GM23248 (cell line): Measurements from ENCODE around the gene NFX1.
"Not testable (repeated sequence)": the region's sequence is repeated elsewhere in the genome, so short reads cannot be mapped to it uniquely, and the experiment has no call there.

ENCODE experiments used
- EZH2 ChIP-seq: fragments of 200-600 bp; sonication (generic); IDR thresholded peaks from 2 replicates; pipeline ENCODE4 v1.6.1; 2018; ENCODE audit warnings: antibody characterized with exemption, mild to moderate bottlenecking; ENCODE audit not compliant: insufficient read depth, poor library complexity, severe bottlenecking
- EZH2phosphoT487 ChIP-seq: fragments of 200-600 bp; sonication (generic); IDR thresholded peaks from 2 replicates; pipeline ENCODE4 v1.6.1; 2018; ENCODE audit warnings: antibody characterized with exemption, moderate library complexity, mild to moderate bottlenecking, low read depth; ENCODE audit not compliant: insufficient read depth

DNA sequence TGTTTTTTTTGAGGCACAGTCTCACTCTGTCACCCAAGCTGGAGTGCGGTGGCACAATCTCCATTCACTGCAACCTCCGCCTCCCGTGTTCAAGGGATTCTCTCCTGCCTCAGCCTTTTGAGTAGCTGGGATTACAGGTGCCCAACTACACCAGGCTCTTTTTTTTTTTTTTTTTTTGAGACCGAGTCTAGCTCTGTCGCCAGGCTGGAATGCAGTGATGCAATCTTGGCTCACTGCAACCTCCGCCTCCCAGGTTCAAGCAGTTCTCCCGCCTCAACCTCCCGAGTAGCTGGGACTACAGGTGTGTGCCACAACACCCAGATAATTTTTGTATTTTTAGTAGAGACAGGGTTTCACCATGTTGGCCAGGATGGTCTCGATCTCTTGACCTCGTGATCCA, 92.1 kb downstream of the NFX1 start:
- TF ChIP-seq EZH2, EZH2phosphoT487: not testable (repeated sequence)
